Mammary epithelial cell (primary cell): ENCODE measurements around the gene CHRM5.

Experiments
- CTCF ChIP-seq, 2 donors: IDR thresholded peaks in 1 of 2; conservative IDR thresholded peaks in 1 of 2; 2 replicates each; pipeline ENCODE4 v1.5.1; 2011 to 2012; ENCODE audit warnings: inconsistent platforms in 2 of 2, low read length in 2 of 2, mild to moderate bottlenecking in 2 of 2, control low read depth in 1 of 2, low read depth in 1 of 2; ENCODE audit not compliant: insufficient read depth in 1 of 2; ENCODE audit errors: extremely low read depth in 1 of 2
- EZH2 ChIP-seq: IDR thresholded peaks from 2 replicates; pipeline ENCODE4 v1.6.1; 2012; ENCODE audit warnings: low read length, inconsistent platforms, borderline replicate concordance

- TF ChIP-seq CTCF (conservative IDR thresholded peaks at IDR 0.05 in 1 of 2, IDR thresholded peaks at IDR 0.05 in 1 of 2; ENCODE audit: extremely low read depth in 1 of 2, insufficient read depth in 1 of 2, low read depth in 1 of 2, low read length in 2 of 2) (no peak), EZH2 (no peak)
These were observed 78.3 kb downstream of the CHRM5 start for GRCh38 chr15:34046471-34047145.
